GM18499 (cell line): ENCODE measurements around the gene SIRT4.
"Not testable (repeated sequence)": the region's sequence is repeated elsewhere in the genome, so short reads cannot be mapped to it uniquely, and the experiment has no call there.

Source experiments
- ATAC-seq: cut with Tn5 transposase; IDR thresholded peaks from one replicate; pipeline ENCODE4 v1.9.1; 2021; ENCODE audit warnings: moderate number of reproducible peaks; ENCODE audit not compliant: insufficient read depth, unreplicated experiment

Gene SIRT4

GRCh38 chr12:120332041-120332440 is 29.9 kb downstream of the SIRT4 start:
- no peak for ATAC-seq

GRCh38 chr12:120332523-120332922 is 30.4 kb downstream of the SIRT4 start:
- ATAC-seq: no peak

GRCh38 chr12:120335447-120335846 is 33.3 kb downstream of the SIRT4 start:
- ATAC-seq: not testable (repeated sequence)

DNA sequence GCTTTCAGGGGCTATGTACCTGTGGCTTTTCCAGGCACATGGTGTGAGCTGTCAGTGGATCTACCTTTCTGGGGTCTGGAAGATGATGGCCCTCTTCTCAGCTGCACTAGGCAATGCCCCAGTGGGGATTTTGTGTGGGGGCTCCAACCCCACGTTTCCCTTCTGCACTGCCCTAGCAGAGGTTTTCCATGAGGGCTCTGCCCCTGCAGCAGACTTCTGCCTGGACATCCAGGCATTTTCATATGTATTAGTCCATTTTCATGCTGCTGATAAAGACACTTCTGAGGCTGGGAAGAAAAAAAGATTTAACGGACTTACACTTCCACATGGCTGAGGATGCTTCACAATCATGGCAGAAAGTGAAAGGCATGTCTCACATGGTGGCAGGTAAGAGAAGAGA is 34.3 kb downstream of the SIRT4 start:
- ATAC-seq: not testable (repeated sequence)

GRCh38 chr12:120337730-120338129 is 35.6 kb downstream of the SIRT4 start:
- ATAC-seq: no peak

- ATAC-seq: no peak
These were observed 37.1 kb downstream of the SIRT4 start for GRCh38 chr12:120339256-120339655.

DNA sequence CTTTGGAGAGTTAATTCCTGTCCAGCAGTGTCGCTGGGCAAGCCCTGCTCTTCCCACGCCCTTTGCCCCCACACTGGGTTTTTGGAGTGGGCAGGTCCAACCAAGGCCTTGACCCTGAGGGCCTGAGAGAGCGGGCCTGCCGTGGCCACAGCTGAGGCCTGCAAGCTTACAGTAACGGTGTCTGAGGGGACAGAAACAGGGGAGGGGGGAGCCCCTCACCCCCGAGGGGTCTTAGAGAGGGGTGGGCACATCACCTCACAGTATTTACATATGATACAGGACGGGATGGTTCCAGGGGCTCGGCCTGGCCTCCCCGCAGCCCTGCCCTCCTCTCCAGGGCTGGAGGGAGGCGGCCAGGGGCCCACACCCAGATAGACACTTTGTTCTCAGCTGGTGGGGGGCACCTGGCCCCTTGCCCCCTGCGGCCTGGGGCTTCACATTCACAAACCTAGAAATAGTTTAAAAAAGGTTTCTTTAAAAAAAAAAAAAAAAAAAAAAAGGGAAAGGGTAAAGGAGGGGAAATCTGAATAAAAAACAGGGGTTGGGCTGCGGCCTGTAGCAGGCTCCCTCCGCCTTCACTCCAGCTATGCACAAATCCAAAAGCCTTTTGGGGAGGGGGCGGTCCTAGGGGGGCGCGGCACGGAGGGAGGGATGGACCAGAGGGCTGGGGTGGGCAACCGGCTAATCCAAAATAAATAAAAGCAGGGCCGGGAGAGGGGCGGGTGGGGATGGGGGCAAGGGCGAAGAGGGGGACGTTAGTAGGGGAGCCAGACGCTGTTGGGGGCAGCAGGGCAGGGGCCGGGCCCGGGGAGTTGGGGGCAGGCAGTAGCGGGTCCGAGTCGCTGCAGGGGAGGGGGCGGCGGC is 40.3 kb downstream of the SIRT4 start:
- ATAC-seq: no peak

DNA sequence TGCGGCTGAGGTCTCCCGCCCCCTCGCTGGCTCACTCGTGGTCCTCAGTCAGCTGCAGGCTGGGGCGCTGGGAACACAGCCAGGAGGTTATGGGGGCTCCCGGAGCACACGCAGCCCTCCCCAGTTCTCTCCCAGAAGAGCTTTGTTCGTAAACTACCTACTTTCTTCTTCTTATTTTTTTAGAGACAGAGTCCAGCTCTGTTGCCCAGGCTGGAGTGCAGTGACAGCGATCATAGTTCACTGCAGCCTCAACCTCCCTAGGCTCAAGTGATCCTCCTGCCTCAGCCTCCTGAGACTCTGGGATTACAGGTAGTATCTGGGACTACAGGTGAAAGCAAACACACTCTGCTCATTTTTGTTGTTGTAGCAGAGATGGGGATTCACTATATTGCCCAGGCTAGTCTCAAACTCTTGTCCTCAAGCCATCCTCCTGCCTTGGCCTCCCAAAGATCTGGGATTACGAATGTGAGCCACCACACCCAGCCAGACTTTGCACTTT is 41.0 kb downstream of the SIRT4 start:
- no peak for ATAC-seq

GRCh38 chr12:120343692-120344091 is 41.6 kb downstream of the SIRT4 start:
- ATAC-seq: no peak

DNA sequence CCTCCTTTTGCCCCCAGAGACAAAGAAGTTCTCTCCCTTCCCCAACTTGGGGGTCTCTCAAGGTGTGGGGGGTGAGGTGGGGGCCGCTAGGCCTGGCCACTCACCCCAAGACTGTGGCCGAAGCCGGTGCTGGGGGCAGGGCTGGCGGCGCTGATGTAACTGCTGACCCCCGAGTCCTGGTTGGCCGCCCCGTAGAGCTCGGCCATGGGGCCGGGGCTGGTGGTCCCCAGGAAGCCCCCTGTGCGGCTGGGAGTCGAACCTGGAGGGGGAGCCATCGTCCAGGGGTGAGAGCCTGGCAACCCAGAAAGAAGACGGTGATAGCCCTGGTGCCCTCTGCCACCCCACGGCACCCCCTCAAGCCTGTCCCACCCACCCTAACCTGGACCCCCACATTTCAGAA is 43.9 kb downstream of the SIRT4 start:
- no peak for ATAC-seq

DNA sequence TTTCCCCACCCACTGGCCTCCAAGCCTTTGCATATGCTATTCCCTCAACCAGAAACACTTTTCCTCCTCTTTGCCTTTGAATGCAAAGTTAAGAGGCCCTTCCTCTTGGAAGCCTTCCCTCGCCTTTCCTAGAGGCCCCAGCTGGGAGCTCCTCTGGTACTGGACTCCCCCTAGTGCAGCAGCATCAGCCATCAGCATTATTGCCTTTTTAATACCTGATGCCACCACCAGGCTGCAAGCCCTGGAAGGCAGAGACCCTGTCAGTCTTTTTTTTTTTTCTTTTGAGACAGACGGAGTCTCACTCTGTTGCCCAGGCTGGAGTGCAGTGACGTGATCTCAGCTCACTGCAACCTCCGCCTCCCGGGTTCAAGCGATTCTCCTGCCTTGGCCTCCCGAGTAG is 44.6 kb downstream of the SIRT4 start:
- ATAC-seq: no peak

DNA sequence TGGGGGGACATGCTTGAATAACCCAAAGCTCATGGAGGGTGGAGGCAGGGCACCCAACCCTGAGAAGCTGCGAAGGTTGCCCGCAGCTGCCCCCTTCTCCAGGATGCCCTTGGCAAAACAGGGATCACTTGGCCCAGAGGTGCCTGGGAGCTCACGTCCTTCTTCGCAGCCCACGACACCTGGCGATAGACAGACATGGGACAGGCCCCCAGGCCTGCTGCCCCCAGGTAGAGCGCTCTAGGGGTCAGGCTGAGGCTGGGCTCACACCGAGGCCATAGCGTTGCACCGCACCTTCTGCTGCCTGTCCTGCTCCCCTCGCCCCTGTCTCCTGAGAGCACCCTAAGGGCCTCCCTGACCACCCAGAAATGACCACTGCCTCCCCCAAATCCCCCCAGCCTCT is 45.6 kb downstream of the SIRT4 start:
- no peak for ATAC-seq

DNA sequence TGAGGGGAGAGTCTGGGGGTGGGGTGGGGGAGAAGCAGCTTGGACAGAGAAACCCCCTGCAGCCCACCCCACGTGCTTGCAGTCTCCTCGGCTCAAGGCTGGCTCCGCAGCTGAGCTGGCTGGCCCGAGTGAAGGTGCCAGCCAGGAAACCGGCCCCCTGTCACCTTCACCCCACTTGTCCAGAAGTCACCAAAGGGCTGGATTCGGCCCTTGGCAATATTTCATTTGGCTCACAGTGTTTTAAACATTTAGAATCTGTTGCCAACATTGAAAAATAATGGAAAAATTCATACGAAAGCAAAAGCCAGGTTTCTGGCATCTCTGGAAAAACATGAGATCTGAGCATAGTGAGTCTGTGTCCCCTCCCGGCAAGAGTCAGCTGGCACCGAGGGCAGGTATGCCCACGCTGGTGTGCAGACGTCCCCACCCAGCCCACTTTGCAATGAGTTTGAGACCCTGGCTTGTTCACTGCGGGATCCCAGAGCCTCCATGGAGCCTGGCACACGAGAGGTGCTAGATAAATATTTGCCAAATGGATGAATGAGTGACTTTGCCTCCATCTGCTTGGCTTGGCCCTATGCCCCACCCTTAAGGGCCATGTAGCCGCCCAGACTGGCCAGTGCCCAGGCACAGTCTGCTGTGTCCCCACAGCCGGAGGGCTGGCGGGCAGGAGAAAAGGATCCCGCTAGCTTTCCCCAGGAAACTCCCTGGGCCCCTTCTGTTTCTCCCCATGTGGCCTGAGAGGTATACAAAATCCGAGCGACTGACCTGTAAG is 48.6 kb downstream of the SIRT4 start:
- no peak for ATAC-seq

DNA sequence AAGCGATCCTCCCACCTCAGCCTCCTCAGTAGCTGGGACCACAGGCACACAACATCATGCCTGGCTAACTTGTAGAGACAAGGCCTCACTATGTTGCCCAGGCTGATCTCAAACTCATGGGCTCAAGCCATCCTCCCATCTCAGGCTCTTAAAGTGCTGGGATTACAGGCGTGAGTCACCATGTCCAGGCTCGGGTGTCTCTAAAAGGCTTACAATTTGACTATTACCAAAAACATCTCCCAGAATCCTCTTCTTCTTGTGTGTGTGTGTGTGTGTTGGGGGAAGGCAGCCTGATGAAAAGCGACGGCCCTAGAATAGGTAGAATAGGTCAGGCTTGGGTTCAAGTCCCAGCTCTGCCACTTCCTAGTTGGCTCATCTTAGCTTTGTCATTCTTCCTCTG is 50.0 kb downstream of the SIRT4 start:
- no peak for ATAC-seq

- ATAC-seq: no peak
These were observed 51.0 kb downstream of the SIRT4 start for GRCh38 chr12:120353136-120353535.

DNA sequence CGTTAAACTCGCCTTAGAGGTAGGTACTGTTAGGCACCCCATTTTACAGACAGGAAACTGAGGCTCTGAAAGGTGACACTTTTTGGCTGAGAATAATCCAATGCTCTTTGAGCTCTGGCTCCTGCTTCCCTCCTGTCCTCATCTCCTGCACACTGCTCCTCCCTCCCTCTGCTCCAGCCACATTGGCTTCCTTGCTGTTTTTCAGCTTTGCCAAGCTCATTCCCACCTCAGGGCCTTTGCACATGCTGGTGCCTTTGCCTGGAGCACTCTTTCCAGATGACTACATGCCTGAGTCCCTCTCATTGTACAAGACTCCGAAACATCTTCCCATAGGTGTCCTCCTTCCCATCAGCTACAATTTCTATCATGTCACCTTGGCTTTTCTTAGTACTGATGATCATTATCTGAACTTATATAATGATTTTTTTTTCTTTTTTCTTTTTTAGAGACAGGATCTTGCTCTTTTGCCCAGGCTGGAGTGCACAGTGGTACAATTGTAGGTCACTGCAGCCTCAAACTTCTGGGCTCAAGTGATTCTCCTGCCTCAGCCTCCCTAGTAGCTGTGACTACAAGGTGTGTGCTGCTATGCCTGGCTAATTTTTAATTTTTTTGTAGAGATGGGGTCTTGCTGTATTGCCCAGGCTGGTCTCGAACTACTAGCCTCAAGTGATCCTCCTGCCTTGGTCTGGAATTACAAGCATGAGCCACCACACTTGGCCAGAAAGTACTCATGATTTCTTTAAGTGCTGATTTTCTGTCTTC is 51.6 kb downstream of the SIRT4 start:
- no peak for ATAC-seq

DNA sequence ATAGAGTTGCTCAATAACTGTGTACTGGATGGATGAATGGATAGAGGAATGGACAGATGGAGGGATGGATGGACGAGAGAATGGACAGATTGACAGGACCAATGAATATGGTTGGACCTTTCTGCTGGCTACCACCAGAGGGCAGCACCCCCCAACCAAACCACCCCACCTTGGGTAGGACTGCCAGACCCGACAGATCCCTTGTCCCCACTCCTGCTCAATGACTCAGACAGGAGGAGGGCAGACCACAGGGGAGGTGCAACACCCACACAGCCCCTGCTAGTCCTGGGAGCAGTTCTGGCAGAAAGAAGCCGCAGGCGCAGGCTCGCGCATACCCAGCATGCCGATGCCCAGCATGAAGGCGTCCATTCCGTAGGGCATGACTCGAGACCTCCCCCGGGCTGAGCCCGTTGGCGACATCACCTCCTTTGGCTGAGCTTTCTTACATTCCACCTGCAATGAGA is 54.5 kb downstream of the SIRT4 start:
- ATAC-seq: no peak

DNA sequence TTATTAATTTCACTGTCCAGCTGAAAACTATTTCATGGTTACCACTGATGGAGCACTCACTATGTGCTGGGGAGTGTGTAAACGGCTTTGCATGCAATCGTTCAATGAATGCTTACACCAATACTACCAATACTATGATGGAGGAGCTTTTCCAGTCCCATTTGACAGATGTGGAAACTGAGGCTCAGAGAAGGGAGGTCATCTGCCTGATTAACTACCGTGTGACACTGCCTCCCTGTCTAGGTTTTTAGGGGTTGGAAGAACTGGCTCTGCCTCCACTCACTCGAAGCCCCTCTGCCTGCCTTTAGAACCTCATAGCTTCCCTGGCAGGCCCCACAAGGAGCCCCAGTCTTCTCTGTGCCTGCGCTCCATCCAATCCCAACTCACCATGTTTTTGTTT is 55.0 kb downstream of the SIRT4 start:
- no peak for ATAC-seq

GRCh38 chr12:120358412-120359100 is 56.4 kb downstream of the SIRT4 start:
- ATAC-seq: no peak

- no peak for ATAC-seq
These were observed 57.0 kb downstream of the SIRT4 start for GRCh38 chr12:120359128-120359527.
